GM20000 (cell line): ENCODE data around the gene ZSWIM9.

Experiments used
- DNase-seq: peaks from one replicate; pipeline ENCODE4 v3.0.0; 2012; ENCODE audit warnings: low spot score
- TF ChIP-seq, protein P1 (sequence below): IDR thresholded peaks from 2 replicates; pipeline ENCODE4 v1.5.1; 2012; ENCODE audit warnings: mild to moderate bottlenecking, control low read depth; ENCODE audit errors: extremely low read depth, missing control alignments

Gene ZSWIM9

DNA sequence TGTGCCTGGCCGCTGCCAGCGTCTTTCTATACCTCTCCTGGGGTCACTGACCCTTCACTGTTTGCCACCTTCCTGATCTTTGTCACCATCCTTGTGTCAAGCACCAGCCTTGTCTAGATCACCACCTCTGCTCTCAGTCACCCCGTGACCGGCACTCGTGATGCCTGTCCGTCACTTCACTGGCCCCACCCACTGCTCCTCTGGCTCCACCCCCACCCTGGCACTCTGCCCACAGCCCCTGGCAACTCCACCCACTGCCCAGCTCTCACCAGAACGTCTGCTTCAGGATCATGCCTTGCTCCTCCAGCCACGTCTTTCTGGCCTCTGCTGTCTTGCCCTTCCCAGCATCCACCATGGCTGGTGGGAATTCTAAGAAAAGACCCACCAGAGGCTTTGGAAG lies 35.1 kb upstream of the ZSWIM9 start:
- DNase-seq: no peak
- TF ChIP-seq, protein P1, sequence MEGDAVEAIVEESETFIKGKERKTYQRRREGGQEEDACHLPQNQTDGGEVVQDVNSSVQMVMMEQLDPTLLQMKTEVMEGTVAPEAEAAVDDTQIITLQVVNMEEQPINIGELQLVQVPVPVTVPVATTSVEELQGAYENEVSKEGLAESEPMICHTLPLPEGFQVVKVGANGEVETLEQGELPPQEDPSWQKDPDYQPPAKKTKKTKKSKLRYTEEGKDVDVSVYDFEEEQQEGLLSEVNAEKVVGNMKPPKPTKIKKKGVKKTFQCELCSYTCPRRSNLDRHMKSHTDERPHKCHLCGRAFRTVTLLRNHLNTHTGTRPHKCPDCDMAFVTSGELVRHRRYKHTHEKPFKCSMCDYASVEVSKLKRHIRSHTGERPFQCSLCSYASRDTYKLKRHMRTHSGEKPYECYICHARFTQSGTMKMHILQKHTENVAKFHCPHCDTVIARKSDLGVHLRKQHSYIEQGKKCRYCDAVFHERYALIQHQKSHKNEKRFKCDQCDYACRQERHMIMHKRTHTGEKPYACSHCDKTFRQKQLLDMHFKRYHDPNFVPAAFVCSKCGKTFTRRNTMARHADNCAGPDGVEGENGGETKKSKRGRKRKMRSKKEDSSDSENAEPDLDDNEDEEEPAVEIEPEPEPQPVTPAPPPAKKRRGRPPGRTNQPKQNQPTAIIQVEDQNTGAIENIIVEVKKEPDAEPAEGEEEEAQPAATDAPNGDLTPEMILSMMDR: no peak

DNA sequence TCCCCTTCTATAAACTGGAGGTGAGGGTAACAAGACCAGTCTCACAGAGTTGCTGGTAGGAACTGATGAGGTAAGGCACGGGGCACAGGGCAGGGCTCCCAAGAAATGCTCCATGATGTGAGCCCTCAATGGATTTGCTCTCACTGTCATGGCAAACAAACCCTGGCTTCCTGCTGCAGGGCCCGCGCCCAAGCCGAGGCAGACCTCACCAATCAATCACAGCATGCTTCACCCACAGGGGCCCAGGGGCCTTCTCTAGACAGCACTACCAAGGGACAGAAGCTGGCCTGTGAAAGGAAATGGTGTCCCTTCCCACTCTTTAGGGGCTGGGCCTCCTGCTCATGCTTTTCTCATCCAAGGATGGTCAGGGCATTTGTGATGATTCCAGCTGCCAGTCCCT lies 33.9 kb upstream of the ZSWIM9 start:
- no peak for DNase-seq
- TF ChIP-seq, protein P1: no peak

DNA sequence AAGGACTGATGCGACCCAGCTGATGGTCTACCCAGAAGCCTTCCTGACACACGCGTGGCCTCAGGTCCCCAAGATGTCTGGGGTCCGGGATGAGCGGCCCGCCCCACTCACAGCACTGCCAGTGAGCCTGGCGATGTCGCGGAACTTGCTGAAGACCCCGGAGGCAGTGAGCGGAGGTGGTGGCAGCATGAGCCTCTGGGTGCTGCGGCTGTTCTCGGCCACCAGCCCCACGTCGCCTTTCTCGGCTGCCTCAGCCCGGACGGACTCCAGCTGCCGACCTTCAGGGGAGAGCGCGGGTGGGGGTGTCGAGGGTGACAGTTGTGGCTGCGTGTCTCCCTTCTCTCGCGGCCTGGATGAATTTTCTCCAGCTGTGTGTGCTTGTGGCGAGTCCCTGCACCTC lies 33.1 kb upstream of the ZSWIM9 start:
- DNase-seq: no peak
- TF ChIP-seq, protein P1: no peak

DNA sequence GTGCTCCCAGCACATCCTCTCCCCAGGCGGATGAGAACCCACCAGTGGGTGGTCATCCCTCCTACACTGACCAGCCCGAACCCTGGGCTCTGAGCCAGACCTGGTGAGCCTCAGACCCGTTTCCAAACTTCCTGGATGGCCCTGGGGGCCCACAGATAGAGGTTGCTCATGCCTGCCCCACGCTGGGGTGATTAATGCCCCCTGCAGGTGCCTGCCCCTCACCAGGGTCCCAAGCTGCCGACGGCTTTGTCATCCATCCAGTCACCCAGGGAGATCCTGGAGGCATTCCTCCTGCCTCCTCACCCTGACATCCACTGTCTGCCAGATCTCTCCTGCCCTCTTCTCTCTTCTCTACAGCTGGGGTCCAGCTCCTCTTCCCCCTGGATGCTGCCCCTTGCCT lies 31.4 kb upstream of the ZSWIM9 start:
- TF ChIP-seq, protein P1: no peak

DNA sequence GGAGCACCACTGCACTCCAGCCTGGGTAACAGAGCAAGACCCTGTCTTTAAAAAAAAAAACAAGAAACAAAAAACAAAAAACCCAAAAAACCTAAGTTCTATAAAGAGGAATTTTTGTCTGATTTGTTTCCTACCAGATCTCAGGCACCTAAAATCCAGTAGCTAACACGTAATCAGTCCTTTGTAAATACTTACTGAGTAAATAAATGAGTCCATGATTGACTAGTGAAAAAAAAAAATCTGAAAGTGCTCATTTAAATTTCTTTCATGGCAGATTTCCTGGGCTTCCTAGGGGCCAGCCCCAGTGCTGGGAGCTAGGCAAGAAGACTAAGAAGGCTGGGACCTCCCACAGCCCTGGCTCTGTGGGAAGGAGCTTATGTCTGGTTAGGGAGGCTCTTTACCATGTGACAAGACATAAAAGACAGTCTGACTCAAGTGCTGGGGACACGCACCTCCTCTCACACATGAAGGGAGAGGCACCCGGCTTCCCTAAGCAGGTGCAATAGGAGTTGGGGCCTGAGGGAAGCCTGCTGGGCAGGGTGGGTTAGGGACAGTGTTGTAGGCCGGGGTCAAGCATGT lies 22.8 kb upstream of the ZSWIM9 start:
- TF ChIP-seq, protein P1: no peak
- no peak for DNase-seq

More for the DNA sequence above, 31.4 kb upstream of the ZSWIM9 start:
- DNase-seq: no peak

DNA sequence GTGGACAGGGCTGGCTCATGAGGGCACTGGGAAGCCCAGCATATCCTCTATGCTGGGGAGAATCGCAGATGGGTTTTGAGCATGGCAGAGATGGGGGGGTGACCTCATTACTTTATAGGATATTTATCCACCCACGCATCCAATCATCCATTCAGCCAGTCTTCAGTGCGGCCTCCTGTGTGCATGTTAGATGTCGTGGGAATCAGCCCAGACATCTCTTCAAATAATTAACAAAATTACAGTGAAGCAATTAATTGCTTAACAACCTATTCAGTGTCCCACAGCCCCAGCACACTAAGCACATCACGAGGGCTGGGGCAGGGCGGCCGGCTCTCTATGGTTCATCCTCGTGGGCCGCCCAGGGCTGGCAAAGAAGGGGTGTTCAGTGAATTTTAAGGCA lies 21.9 kb upstream of the ZSWIM9 start:
- DNase-seq: no peak
- TF ChIP-seq, protein P1: no peak

DNA sequence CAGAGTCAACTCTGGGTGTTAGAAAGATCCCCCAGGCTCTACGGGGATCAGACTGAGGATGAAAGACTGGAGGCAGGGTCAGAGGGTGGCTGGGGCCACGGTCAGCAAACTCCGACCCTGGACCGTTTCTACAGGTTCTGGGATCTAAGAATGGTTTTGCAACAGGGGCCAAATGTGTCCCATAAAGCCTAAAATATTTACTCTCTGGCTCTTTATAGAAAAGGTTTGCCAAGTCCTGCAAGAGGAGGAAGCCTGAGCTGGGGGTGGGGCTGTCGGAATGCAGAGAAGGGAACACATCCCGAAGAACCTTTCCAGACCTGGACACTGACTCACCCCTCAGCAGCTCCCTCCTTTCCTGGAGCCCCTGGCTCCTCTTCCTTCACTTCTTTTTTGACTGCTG lies 21.1 kb upstream of the ZSWIM9 start:
- TF ChIP-seq, protein P1: no peak
- DNase-seq: no peak
